ENCODE data around the gene STAP2. TPM values are rescaled to one million over a fixed set of nuclear protein-coding genes. Genes with fewer than 3 reads are reported as not detected.
A peak's percentile ranks its signal among the peaks of the same experiment; 100 is the strongest.

STAP2 gene
- total and polyA plus RNA-seq, 12 donors: 0.56 to 9.1 (median 2.1) TPM

GRCh38 chr19:4376671-4376990, 38.0 kb upstream of the STAP2 start:
- no peak overlapping the region for H3K4me3 ChIP-seq
- WGBS, 2 donors: 69 to 70% methylated on average over 10 of the region's 10 CpGs
- H3K27ac ChIP-seq: peak overlapping the region in 1 of 10 donors; percentile 87
- no peaks in the 10 kb centered on the region for H3K27me3 ChIP-seq
- H3K9me3 ChIP-seq: no peaks in the 10 kb centered on the region
- ATAC-seq (no peak), DNase-seq (no peak)
- intact Hi-C loops (cut with DNase I): no loop called here
- peaks cover 0 to 12% (median 0%) of the 10 kb centered on the region in 9 donors for H3K36me3 ChIP-seq
- H3K4me1 ChIP-seq: peaks cover 62 to 88% (median 85%) of the 10 kb centered on the region in 9 donors
- TF ChIP-seq CTCF (IDR thresholded peaks at IDR 0.05): no peak

- Histone ChIP-seq H3K27ac (peak overlapping the region in 6 of 10 donors; percentile 80 to 96 (median 87)), H3K4me3 (no peak overlapping the region), H3K36me3 (peaks cover 0 to 12% (median 0%) of the 10 kb centered on the region in 9 donors), H3K27me3 (no peaks in the 10 kb centered on the region), H3K4me1 (peaks cover 62 to 93% (median 90%) of the 10 kb centered on the region in 9 donors), H3K9me3 (no peaks in the 10 kb centered on the region)
- 77 to 79% methylated on average over 16 of the region's 16 CpGs for WGBS, 2 donors
- DNase-seq (no peak), ATAC-seq (no peak)
- intact Hi-C loops (cut with DNase I): no loop called here
- no peak for TF ChIP-seq CTCF (IDR thresholded peaks at IDR 0.05)
Observed at GRCh38 chr19:4376028-4376670, 37.5 kb upstream of the STAP2 start.

GRCh38 chr19:4375164-4376027, 36.8 kb upstream of the STAP2 start:
- Histone ChIP-seq H3K9me3 (no peaks in the 10 kb centered on the region), H3K4me1 (peaks cover 60 to 96% (median 93%) of the 10 kb centered on the region in 9 donors), H3K4me3 (no peak overlapping the region), H3K27ac (peak overlapping the region; percentile 26 to 96 (median 81)), H3K36me3 (peaks cover 0 to 12% (median 0%) of the 10 kb centered on the region in 9 donors), H3K27me3 (no peaks in the 10 kb centered on the region)
- peak in 3 of 9 donors; percentile 21 to 36 (median 32) for TF ChIP-seq CTCF (IDR thresholded peaks at IDR 0.05)
- peak in 2 of 8 donors; percentile 1 to 2 for ATAC-seq
- no peak for DNase-seq
- WGBS, 2 donors: 43 to 56% methylated on average over 16 of the region's 16 CpGs
- intact Hi-C loops (cut with DNase I): loop anchor here in 2 of 10 donors (2.0 kb wide), 2 partner anchors 19 to 25 kb away; partner anchors contain the start of gene SH3GL1 (in 1 of the 2)

- Histone ChIP-seq H3K9me3 (no peaks in the 10 kb centered on the region), H3K27me3 (no peaks in the 10 kb centered on the region), H3K27ac (peak overlapping the region; percentile 26 to 96 (median 81)), H3K36me3 (peaks cover 0 to 12% (median 0%) of the 10 kb centered on the region in 9 donors), H3K4me3 (peak overlapping the region in 2 of 10 donors; percentile 15 to 28), H3K4me1 (peaks cover 60 to 96% (median 93%) of the 10 kb centered on the region in 9 donors)
- DNase-seq (peak; percentile 50 to 81), ATAC-seq (peak; percentile 29 to 85 (median 60))
- TF ChIP-seq CTCF (IDR thresholded peaks at IDR 0.05): peak in 3 of 9 donors; percentile 14 to 20 (median 15)
- intact Hi-C loops (cut with DNase I): loop anchor here in 2 of 10 donors (2.0 kb wide), 2 partner anchors 20 to 26 kb away; partner anchors contain the start of gene SH3GL1 (in 1 of the 2)
- 51 to 57% methylated on average over 27 of the region's 27 CpGs for WGBS, 2 donors
Observed at GRCh38 chr19:4374498-4375163, 36.0 kb upstream of the STAP2 start.

All from heart right ventricle (tissue), 16 donors.